Activated T-helper 1 cell treated with anti-CD3 and anti-CD28 coated beads, Interleukin-12 subunit alpha, Interleukin-12 subunit beta, Interleukin-2, Interleukin-4 antibody, amounts not matched to agents 30 ng/mL and 10 ng/mL and 1 ng/mL, durations not matched to agents 14 hours and 24 hours and 36 hours (primary cell): Measurements from ENCODE around the gene C1orf198. TPM values are rescaled to one million over a fixed set of nuclear protein-coding genes. Genes with fewer than 3 reads are reported as not detected.

Experiments
- DNase-seq: peaks from one replicate; pipeline ENCODE4 v3.0.0; 2021; ENCODE audit warnings: low spot score
- H3K27ac Mint-ChIP-seq: one replicate; pipeline ENCODE4 v1.8.0; 2021; ENCODE audit warnings: mild to moderate bottlenecking, mixed read lengths
- H3K27me3 Mint-ChIP-seq: one replicate; pipeline ENCODE4 v1.8.0; 2022; ENCODE audit warnings: mild to moderate bottlenecking, moderate library complexity, mixed read lengths; ENCODE audit not compliant: insufficient read depth
- H3K36me3 Mint-ChIP-seq: one replicate; pipeline ENCODE4 v1.8.0; 2021; ENCODE audit warnings: low read depth, mixed read lengths
- H3K4me1 Mint-ChIP-seq: one replicate; pipeline ENCODE4 v1.8.0; 2021; ENCODE audit warnings: low read depth, mixed read lengths
- H3K4me3 Mint-ChIP-seq: one replicate; pipeline ENCODE4 v1.8.0; 2021; ENCODE audit warnings: mild to moderate bottlenecking, moderate library complexity, mixed read lengths
- H3K9me3 Mint-ChIP-seq: one replicate; pipeline ENCODE4 v1.8.0; 2021; ENCODE audit warnings: mixed read lengths
- intact Hi-C: fragments of 100-400 bp; cut with micrococcal nuclease; formaldehyde crosslinking; loops from one replicate; pipeline ENCODE4 v1.15.1; 2024
- total RNA-seq: library from RNA; stranded (reverse); gene quantifications from 2 replicates; pipeline ENCODE4 v1.2.3, GENCODE V29; 2022

The C1orf198 gene
- total RNA-seq, 1 donor from 2014 or later = 14.6 TPM

DNA sequence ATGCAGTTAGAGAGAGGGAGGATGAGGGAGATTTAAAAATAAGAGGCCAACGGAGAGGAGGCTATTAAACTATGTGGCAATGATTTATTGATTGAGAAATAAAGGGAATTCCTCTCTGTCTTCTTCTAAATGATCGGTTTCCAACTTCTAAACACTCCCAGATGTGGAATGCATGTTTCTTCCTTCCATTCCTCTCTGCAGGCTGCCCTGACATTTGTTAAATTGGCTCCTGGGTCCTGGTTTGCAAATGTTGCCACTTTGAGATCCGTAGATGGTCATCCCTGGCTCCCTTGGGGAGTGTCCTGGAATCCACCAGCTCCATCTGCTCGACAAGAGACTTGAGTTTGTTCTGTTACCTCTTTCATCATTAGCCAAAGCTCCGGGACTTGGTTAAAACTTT is 10.3 kb upstream of the C1orf198 start:
- Mint-ChIP-seq H3K9me3 (no peaks in the 10 kb centered on the region), H3K4me3 (no peak overlapping the region), H3K4me1 (no peaks in the 10 kb centered on the region), H3K27ac (no peak overlapping the region), H3K36me3 (no peaks in the 10 kb centered on the region), H3K27me3 (peaks cover 43% of the 10 kb centered on the region)
- intact Hi-C loops = no loop called here
- no peak for DNase-seq

- H3K27me3 Mint-ChIP-seq = peaks cover 43% of the 10 kb centered on the region
- intact Hi-C loops = no loop called here
Measured at GRCh38 chr1:230877924-230878590, 9.7 kb upstream of the C1orf198 start.

DNA sequence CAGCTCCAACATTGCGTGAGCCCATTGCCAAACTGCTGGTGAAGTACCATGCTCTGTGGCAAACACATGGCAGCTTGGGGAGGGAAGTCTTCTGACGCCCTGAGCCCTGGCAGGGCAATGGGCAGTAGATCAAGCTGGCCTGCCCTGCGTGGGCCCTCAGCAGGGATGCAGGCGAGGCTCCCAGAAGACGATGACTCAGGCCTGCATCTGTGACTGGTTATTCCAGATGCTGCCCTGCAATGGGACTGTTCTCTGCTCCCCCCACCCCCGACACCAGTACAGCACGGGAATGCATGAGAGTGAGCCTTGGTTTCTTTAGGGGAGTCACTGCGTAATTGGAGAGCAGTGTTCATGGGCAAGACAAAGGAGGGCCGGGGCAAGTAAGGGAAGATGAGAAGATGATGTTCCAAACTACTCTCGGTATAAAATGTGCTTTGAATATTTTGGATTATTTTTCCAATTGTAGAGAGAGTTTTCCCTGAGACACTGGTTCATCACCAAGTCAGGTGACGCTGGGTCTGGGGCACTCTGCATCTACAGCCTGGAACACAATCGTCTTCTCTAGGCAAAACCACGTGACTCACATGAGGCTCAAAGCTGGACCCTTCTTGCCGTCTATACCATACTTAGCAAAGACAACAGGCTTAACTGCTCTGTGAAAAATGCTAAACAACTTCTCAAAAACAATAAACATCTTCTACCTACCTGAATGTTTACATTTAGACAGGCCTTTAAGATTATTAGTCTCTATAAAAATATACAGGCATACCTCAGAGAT is 9.0 kb upstream of the C1orf198 start:
- Mint-ChIP-seq H3K4me1 (no peaks in the 10 kb centered on the region), H3K9me3 (no peaks in the 10 kb centered on the region), H3K27ac (no peak overlapping the region), H3K27me3 (peaks cover 42% of the 10 kb centered on the region), H3K36me3 (no peaks in the 10 kb centered on the region), H3K4me3 (no peak overlapping the region)
- intact Hi-C loops = no loop called here
- no peak for DNase-seq

More at GRCh38 chr1:230877924-230878590, 9.7 kb upstream of the C1orf198 start:
- Mint-ChIP-seq H3K27ac (no peak overlapping the region), H3K9me3 (no peaks in the 10 kb centered on the region), H3K4me3 (no peak overlapping the region), H3K36me3 (no peaks in the 10 kb centered on the region), H3K4me1 (no peaks in the 10 kb centered on the region)
- DNase-seq = no peak

GRCh38 chr1:230876660-230877059 is 8.3 kb upstream of the C1orf198 start:
- no peaks in the 10 kb centered on the region for H3K9me3 Mint-ChIP-seq
- no peak overlapping the region for H3K4me3 Mint-ChIP-seq
- H3K27ac Mint-ChIP-seq = no peak overlapping the region
- no peaks in the 10 kb centered on the region for H3K4me1 Mint-ChIP-seq
- no peaks in the 10 kb centered on the region for H3K36me3 Mint-ChIP-seq
- no peak for DNase-seq
- intact Hi-C loops = no loop called here
- H3K27me3 Mint-ChIP-seq = peaks cover 41% of the 10 kb centered on the region

GRCh38 chr1:230875370-230875769 is 7.0 kb upstream of the C1orf198 start:
- H3K9me3 Mint-ChIP-seq = no peaks in the 10 kb centered on the region
- peaks cover 47% of the 10 kb centered on the region for H3K27me3 Mint-ChIP-seq
- H3K36me3 Mint-ChIP-seq = no peaks in the 10 kb centered on the region
- H3K4me3 Mint-ChIP-seq = no peak overlapping the region
- DNase-seq = no peak
- no peaks in the 10 kb centered on the region for H3K4me1 Mint-ChIP-seq
- no peak overlapping the region for H3K27ac Mint-ChIP-seq
- intact Hi-C loops = no loop called here

GRCh38 chr1:230870916-230871315 is 2.6 kb upstream of the C1orf198 start:
- no peaks in the 10 kb centered on the region for H3K9me3 Mint-ChIP-seq
- intact Hi-C loops = no loop called here

DNA sequence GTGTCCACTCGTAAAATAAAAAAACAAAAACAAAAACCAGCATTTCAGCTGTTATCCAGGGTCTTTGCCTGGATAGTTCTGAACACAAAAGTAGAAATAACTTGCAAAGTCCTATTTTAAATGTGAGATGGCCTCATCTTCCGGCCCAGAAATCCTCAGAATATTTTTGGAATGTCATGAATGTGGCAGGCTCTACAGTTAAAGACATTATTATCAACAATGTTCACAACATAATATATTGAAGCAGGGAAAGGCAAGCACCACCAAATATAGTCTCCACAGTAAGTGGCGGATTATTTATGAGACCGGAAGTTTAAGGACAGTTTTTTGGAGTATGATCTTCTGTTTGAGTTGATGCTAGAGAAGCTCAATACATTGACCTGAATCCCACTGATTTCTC is 1.2 kb upstream of the C1orf198 start:
- Mint-ChIP-seq H3K27me3 (peaks cover 41% of the 10 kb centered on the region), H3K4me1 (peaks cover 18% of the 10 kb centered on the region), H3K36me3 (no peaks in the 10 kb centered on the region), H3K27ac (no peak overlapping the region), H3K9me3 (no peaks in the 10 kb centered on the region), H3K4me3 (peak overlapping the region; percentile 83)
- intact Hi-C loops = loop anchor here (2.0 to 10.0 kb wide), 7 partner anchors 117 to 1245 kb away; partner anchors contain the start of genes COG2, EGLN1, EXOC8 and SPRTN
- no peak for DNase-seq

More at GRCh38 chr1:230870916-230871315, 2.6 kb upstream of the C1orf198 start:
- H3K27ac Mint-ChIP-seq = no peak overlapping the region
- peaks cover 17% of the 10 kb centered on the region for H3K4me1 Mint-ChIP-seq
- peaks cover 44% of the 10 kb centered on the region for H3K27me3 Mint-ChIP-seq
- DNase-seq = no peak
- H3K36me3 Mint-ChIP-seq = no peaks in the 10 kb centered on the region
- no peak overlapping the region for H3K4me3 Mint-ChIP-seq

DNA sequence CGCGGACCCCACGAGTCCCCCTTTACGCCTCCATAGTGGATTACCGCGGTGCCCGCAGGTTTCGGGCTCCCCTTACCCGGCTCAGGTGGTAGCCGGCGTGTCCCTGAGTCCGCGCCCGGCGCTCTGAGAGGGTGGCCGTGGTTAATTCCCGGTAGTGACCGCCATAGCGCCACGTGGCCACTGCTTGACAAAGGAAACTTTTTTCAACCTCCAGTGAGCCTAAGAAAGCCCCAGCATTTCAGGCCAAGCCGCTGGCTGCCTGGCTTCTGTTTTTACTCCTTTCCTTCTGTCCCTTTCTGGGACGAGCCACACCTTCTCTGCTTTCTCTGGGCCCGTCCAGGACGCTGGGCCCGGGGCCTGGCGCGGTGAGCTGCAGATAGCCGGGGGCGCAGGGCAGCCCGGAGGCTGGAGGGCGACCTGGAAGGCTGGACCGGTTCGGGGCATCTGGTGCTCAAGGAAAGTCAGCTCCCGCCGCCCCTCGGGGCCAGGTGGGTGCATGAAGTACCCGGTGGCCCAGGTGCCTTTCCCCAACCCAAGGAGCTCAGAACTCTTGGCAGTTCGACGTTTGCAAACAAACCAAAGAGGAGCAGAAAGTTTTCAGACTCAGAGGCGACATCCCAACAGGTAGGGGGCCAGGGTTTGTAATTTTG is 540 bp upstream of the C1orf198 start:
- Mint-ChIP-seq H3K27me3 (peaks cover 39% of the 10 kb centered on the region), H3K4me3 (peak overlapping the region; percentile 83), H3K36me3 (no peaks in the 10 kb centered on the region), H3K27ac (peak overlapping the region; percentile 80), H3K9me3 (no peaks in the 10 kb centered on the region), H3K4me1 (peaks cover 23% of the 10 kb centered on the region)
- DNase-seq = no peak
- intact Hi-C loops = loop anchor here (1.0 to 10.0 kb wide), 10 partner anchors 110 to 1244 kb away; partner anchors contain the start of genes ARV1, COG2, EGLN1 and EXOC8

- H3K27ac Mint-ChIP-seq = peak overlapping the region; percentile 77
- peaks cover 37% of the 10 kb centered on the region for H3K4me1 Mint-ChIP-seq
- H3K9me3 Mint-ChIP-seq = no peaks in the 10 kb centered on the region
- peaks cover 39% of the 10 kb centered on the region for H3K27me3 Mint-ChIP-seq
- intact Hi-C loops = loop anchor here (1.0 to 10.0 kb wide), 7 partner anchors 115 to 1243 kb away; partner anchors contain the start of genes EGLN1, EXOC8, SPRTN and TAF5L
- H3K4me3 Mint-ChIP-seq = peak overlapping the region; percentile 87
- no peak for DNase-seq
- peaks cover 2% of the 10 kb centered on the region for H3K36me3 Mint-ChIP-seq
Measured at GRCh38 chr1:230867101-230867902, 1.0 kb downstream of the C1orf198 start.

DNA sequence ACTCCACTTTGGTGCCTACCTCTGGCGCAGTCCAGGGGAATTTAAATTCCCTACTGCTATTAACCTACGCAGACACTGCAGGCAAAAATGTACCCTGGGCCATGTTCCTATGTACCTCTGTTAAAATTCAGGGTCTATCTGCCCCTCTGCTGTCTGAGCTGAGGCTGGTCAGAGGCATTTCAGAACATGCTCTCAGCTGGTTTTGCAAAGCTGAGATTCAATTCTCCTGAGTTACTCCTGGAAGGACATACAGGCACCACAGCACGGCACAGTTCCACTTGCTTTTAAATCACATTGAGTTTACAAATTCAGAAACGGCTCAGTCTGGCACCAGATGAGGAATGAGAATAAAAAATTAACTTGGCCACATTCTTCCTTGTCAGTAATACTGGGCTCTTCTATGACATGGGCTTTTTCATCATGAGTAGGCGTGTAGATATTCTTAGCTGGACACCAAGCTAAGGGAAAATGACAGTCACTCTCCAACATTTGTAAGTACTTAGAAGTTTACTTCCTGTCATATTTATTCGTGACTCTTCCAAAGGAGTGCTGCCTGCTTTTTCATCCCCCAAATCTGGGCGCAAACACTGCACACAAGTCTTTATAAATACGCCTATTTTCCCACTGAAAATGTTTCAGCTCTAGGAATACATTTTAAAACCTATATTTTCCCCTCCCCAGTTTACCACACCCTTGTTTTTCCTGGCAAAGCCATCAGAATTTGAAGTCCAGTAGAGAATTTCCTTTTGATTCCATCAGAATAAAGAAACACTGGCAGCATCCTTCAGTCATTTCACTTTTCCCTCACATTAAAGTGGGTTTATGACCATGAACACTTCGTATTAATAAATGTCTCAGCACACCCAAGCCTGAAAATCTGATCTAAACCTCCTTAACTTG is 1.9 kb downstream of the C1orf198 start:
- Mint-ChIP-seq H3K27ac (peak overlapping the region; percentile 6), H3K36me3 (peaks cover 2% of the 10 kb centered on the region), H3K9me3 (no peaks in the 10 kb centered on the region), H3K27me3 (peaks cover 35% of the 10 kb centered on the region), H3K4me3 (peak overlapping the region; percentile 87), H3K4me1 (peaks cover 38% of the 10 kb centered on the region)
- DNase-seq = no peak
- intact Hi-C loops = loop anchor here (1.0 to 10.0 kb wide), 7 partner anchors 114 to 1242 kb away; partner anchors contain the start of genes EGLN1, EXOC8, SPRTN and TAF5L

- no peak overlapping the region for H3K27ac Mint-ChIP-seq
- H3K4me1 Mint-ChIP-seq = peaks cover 44% of the 10 kb centered on the region
- intact Hi-C loops = loop anchor here (5.0 to 10.0 kb wide), 6 partner anchors 113 to 1240 kb away; partner anchors contain the start of genes EGLN1, EXOC8, SPRTN and TAF5L
- no peaks in the 10 kb centered on the region for H3K9me3 Mint-ChIP-seq
- H3K4me3 Mint-ChIP-seq = no peak overlapping the region
- H3K36me3 Mint-ChIP-seq = peaks cover 2% of the 10 kb centered on the region
- H3K27me3 Mint-ChIP-seq = peaks cover 24% of the 10 kb centered on the region
- no peak for DNase-seq
Measured at GRCh38 chr1:230865062-230865817, 3.1 kb downstream of the C1orf198 start.
